Fibroblast of the aortic adventitia (primary cell): Measurements from ENCODE around the gene SYNE1. TPM values are rescaled to one million over a fixed set of nuclear protein-coding genes. Genes with fewer than 3 reads are reported as not detected.

Experiments used
- DNase-seq: peaks from one replicate; pipeline ENCODE4 v3.0.0-alpha.2; 2010; ENCODE audit warnings: low read depth
- H3K4me3 ChIP-seq: 2 replicates; pipeline ENCODE4 v1.5.1; 2011; ENCODE audit warnings: low read depth, mild to moderate bottlenecking, control low read depth, low read length, moderate library complexity
- total RNA-seq: library from RNA; depleted of rRNA; stranded (reverse); fragments of >200 nt; gene quantifications from 2 replicates; pipeline ENCODE4 v1.2.3, GENCODE V29; 2012; ENCODE audit warnings: low replicate concordance
- TF ChIP-seq, protein P1 (sequence below): IDR thresholded peaks from 2 replicates; pipeline ENCODE4 v1.5.1; 2011; ENCODE audit warnings: mild to moderate bottlenecking, low read length, control low read depth, inconsistent platforms; ENCODE audit not compliant: insufficient read depth

The SYNE1 gene
- total RNA-seq, 1 donor, result 193 TPM

DNA sequence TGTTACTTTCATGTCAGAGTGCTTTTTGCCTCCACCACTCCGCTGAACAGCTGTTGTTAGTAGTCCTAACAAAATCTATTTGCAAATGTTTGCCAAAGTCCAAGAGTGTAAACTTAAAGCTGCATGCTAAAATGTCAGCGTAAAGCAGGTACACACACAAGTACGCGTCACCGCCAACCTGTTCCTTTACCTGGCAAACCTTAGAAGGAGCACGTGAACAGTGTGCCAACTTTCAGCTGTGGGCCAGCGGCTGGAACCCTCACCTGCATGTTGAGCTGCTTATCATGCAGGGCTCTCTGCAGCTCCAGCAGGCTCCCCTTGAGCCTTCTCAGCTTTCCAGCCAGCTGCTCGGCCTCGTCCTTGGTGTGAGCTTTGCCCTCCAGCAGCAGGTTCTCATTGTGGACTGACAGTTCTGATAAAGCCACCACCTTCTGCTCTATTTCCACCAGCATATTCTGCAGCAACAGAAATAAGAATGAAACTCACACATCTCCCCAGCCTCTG, 359.3 kb downstream of the SYNE1 start:
- H3K4me3 ChIP-seq, result no peak overlapping the region
- TF ChIP-seq, protein P1, sequence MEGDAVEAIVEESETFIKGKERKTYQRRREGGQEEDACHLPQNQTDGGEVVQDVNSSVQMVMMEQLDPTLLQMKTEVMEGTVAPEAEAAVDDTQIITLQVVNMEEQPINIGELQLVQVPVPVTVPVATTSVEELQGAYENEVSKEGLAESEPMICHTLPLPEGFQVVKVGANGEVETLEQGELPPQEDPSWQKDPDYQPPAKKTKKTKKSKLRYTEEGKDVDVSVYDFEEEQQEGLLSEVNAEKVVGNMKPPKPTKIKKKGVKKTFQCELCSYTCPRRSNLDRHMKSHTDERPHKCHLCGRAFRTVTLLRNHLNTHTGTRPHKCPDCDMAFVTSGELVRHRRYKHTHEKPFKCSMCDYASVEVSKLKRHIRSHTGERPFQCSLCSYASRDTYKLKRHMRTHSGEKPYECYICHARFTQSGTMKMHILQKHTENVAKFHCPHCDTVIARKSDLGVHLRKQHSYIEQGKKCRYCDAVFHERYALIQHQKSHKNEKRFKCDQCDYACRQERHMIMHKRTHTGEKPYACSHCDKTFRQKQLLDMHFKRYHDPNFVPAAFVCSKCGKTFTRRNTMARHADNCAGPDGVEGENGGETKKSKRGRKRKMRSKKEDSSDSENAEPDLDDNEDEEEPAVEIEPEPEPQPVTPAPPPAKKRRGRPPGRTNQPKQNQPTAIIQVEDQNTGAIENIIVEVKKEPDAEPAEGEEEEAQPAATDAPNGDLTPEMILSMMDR, result no peak
- DNase-seq, result no peak

DNA sequence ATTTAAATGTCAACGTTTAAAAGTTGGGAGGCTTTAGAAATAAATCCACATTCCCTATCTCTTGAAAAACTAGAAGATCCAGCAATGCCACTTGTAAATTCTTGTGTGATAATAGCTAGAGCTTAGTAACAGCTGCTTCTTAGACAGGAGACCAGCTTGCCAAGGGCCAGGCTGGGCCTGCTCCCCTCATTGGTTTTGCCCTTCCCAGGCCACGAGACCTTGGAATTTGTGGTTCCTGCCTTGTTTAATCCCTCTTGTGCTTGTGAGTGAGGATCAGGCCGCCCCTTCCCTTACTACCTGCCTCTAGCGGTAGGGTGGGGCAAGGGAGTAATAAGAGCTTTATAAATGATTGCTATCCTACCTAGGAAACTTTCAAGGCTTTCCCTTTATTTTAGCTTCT, 363.5 kb downstream of the SYNE1 start:
- TF ChIP-seq, protein P1, result peak; percentile 37
- H3K4me3 ChIP-seq, result no peak overlapping the region
- DNase-seq, result peak; percentile 60

DNA sequence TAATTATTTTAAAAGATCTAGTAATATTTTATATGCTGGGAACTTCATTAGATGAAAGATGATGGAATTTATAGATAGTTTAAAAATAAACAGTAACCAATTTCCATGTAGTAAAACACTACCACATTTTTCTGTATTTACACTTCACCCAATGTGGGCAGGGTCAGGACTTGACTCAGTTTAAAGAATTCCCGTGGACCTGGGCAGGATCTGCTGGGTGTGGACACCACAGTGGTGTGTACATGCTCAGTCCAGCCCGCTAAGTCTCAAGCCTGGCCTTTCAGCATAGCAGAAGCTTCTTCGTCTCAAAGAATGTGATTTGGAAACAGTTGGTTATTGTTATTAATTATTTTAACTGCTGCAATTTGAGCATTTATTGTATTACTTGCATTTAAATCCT, 364.2 kb downstream of the SYNE1 start:
- TF ChIP-seq, protein P1, result no peak
- DNase-seq, result peak; percentile 68
- H3K4me3 ChIP-seq, result no peak overlapping the region

DNA sequence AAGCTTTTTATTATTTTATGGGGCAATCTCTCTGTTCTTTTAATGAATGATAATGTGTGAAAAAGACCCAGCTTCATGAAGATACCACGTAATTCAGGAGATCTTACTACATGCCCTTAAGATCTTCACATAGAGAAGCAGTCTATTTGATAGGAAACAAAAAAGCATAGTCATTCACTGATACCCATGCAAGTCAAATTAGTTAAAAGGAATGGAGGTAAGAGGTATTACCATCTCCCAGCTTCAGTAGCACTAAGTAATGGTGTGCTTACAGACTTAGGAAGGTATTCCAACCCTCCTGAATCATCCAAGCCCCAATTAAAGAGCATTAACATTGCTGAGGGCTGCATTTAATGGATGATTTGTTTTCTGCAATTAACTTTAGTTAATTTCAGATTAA, 364.7 kb downstream of the SYNE1 start:
- H3K4me3 ChIP-seq, result no peak overlapping the region
- TF ChIP-seq, protein P1, result no peak
- DNase-seq, result no peak

DNA sequence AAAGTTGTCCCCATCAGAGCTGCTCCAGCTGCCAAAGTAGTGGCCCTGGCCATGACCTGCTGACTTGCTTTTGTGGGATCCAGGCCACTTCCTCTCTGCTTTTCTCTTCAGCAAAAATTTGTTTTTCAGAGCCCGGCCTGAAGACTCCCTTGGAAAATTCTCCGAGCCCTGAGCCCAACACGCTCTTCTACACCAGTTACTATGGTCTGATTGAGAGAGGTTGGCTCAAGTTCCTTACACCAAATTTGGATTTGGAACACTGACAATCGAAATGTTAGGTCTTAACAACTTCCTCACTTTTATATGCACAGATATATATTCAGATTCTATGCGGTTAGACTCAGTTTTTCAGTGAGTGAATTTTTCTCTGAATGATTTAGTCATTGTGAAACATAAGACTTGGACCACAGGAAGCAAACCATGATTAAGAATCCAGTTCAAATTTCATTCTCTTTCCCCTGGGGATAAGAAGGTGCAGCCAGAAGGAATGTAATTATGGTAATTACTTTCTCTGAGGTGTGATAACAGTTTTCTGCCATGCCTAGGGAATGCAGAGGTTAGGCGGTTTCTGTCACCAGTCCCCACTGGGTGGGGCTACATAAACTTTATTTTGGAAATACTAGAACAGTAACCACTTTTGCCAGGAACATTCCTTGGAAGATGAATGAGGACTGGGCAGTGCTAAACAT, 365.2 kb downstream of the SYNE1 start:
- no peak overlapping the region for H3K4me3 ChIP-seq
- TF ChIP-seq, protein P1, result no peak
- DNase-seq, result peak; percentile 89

DNA sequence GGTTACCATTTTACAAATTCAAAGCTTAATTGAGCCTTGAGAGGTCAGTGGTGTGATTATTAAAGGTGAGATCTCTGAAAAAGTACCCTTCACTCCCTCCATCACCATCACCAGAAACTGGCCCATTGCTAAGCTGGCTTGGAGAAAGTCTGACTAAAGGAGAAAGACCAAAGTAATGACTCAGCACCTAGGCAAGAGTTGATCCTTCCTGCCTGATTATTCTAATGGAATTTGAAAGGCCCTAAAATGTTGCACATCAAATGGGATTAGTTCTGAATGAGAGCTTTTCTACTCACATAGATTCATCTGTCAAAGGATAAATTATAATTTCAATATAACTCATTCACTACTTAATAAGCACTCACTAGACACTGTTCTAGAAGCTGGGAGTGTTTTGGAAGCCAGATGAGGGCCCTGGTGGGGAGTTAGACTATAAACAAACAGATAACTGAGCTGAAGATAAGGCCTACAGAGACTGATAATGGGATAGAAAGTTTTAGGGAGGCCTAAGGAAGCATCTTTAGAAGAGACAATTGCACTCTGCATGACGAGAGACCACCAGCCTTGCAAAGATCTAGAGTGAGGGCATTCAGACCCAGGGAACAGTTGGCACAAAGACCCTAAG, 366.7 kb downstream of the SYNE1 start:
- peak; percentile 72 for DNase-seq
- H3K4me3 ChIP-seq, result no peak overlapping the region
- TF ChIP-seq, protein P1, result no peak
